ENCODE results near the gene HKDC1.

The HKDC1 gene

GRCh38 chr10:69217119-69217754, 2.9 kb upstream of the HKDC1 start:
- DNase-seq (ENCODE audit: low read depth): no peak

- DNase-seq (ENCODE audit: low read depth): no peak
Measured at GRCh38 chr10:69218831-69219230, 1.3 kb upstream of the HKDC1 start.

GRCh38 chr10:69220507-69220906, 375 bp downstream of the HKDC1 start:
- no peak for DNase-seq (ENCODE audit: low read depth)

GRCh38 chr10:69222157-69223027, 2.3 kb downstream of the HKDC1 start:
- peak; percentile 64 for DNase-seq (ENCODE audit: low read depth)

- no peak for DNase-seq (ENCODE audit: low read depth)
Measured at GRCh38 chr10:69223028-69223342, 2.9 kb downstream of the HKDC1 start.

- no peak for DNase-seq (ENCODE audit: low read depth)
Measured at GRCh38 chr10:69224862-69225657, 4.9 kb downstream of the HKDC1 start.

- no peak for DNase-seq (ENCODE audit: low read depth)
Measured at GRCh38 chr10:69225681-69226080, 5.5 kb downstream of the HKDC1 start.

- no peak for DNase-seq (ENCODE audit: low read depth)
Measured at GRCh38 chr10:69226919-69227450, 6.9 kb downstream of the HKDC1 start.

GRCh38 chr10:69228151-69228550, 8.0 kb downstream of the HKDC1 start:
- no peak for DNase-seq (ENCODE audit: low read depth)

GRCh38 chr10:69229616-69229916, 9.4 kb downstream of the HKDC1 start:
- no peak for DNase-seq (ENCODE audit: low read depth)

- DNase-seq (ENCODE audit: low read depth): no peak
Measured at GRCh38 chr10:69230128-69230527, 10.0 kb downstream of the HKDC1 start.

GRCh38 chr10:69232252-69232651, 12.1 kb downstream of the HKDC1 start:
- no peak for DNase-seq (ENCODE audit: low read depth)

GRCh38 chr10:69232736-69233480, 12.8 kb downstream of the HKDC1 start:
- DNase-seq (ENCODE audit: low read depth): no peak

GRCh38 chr10:69234447-69234846, 14.3 kb downstream of the HKDC1 start:
- no peak for DNase-seq (ENCODE audit: low read depth)

- DNase-seq (ENCODE audit: low read depth): peak; percentile 80
Measured at GRCh38 chr10:69237528-69238159, 17.5 kb downstream of the HKDC1 start.

GRCh38 chr10:69239136-69239535, 19.0 kb downstream of the HKDC1 start:
- DNase-seq (ENCODE audit: low read depth): no peak

- DNase-seq (ENCODE audit: low read depth): no peak
Measured at GRCh38 chr10:69239816-69240434, 19.8 kb downstream of the HKDC1 start.

- no peak for DNase-seq (ENCODE audit: low read depth)
Measured at GRCh38 chr10:69240455-69240854, 20.3 kb downstream of the HKDC1 start.

- DNase-seq (ENCODE audit: low read depth): no peak
Measured at GRCh38 chr10:69241575-69241974, 21.4 kb downstream of the HKDC1 start.

- no peak for DNase-seq (ENCODE audit: low read depth)
Measured at GRCh38 chr10:69242040-69242851, 22.1 kb downstream of the HKDC1 start.

Data from stimulated activated CD8-positive, alpha-beta memory T cell treated with anti-CD3 and anti-CD28 coated beads, Interleukin-4, amount 100 ng/mL, for 24 hours (primary cell).